ENCODE results near the gene SOX11. TPM values are rescaled to one million over a fixed set of nuclear protein-coding genes. Genes with fewer than 3 reads are reported as not detected.

The SOX11 gene
- total and polyA plus RNA-seq, 2 donors, result 0.01 to 9.8 TPM

DNA sequence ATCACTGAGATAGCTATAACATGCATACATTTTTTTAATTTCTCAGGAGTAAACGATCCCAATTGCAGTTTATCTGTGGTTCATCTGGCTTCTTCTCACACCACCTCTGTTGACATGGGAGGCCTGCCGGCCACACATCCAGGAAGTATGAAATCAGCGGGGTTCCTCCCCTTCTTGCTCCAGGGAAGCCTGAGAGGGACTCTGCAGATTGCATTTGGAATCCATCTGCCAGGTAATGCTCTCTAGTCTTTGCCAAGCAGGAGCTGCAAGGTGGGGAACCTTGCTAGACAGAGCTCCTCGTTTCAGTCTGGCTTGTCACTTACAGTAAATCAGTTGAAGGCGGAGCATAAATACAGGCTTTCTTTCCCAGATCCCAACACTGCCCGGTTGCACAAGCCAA, 49.9 kb downstream of the SOX11 start:
- WGBS, result 47% methylated on average over 6 of the region's 6 CpGs
- Histone ChIP-seq H3K36me3 (ENCODE audit: insufficient read depth) (no peaks in the 10 kb centered on the region), H3K4me1 (ENCODE audit: insufficient read depth) (no peaks in the 10 kb centered on the region), H3K27ac (ENCODE audit: low read depth) (no peak overlapping the region), H3K4me3 (ENCODE audit: low read depth, low read length) (no peak overlapping the region)
- no peak for DNase-seq (ENCODE audit: extremely low spot score)

DNA sequence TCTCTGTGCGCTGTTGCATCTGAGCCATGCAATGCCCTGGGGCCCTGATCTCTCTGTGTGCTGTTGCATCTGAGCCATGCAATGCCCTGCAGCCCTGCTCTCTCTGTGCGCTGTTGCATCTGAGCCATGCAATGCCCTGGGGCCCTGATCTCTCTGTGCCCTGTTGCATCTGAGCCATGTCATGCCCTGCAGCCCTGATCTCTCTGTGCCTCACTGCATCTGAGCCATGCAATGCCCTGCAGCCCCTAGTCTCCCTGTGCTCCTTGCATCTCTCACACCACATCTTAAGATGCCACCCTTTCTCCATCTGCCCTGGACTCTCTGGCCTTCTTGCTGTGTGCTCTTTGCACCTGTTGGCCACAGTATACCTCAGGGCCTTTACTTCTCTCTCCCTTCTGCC, 56.2 kb downstream of the SOX11 start:
- H3K4me1 ChIP-seq (ENCODE audit: insufficient read depth), result no peaks in the 10 kb centered on the region
- H3K27ac ChIP-seq (ENCODE audit: low read depth), result no peak overlapping the region
- H3K4me3 ChIP-seq (ENCODE audit: low read depth, low read length), result no peak overlapping the region
- WGBS, result 97% methylated on average over 2 of the region's 2 CpGs
- DNase-seq (ENCODE audit: extremely low spot score), result no peak
- no peaks in the 10 kb centered on the region for H3K36me3 ChIP-seq (ENCODE audit: insufficient read depth)

DNA sequence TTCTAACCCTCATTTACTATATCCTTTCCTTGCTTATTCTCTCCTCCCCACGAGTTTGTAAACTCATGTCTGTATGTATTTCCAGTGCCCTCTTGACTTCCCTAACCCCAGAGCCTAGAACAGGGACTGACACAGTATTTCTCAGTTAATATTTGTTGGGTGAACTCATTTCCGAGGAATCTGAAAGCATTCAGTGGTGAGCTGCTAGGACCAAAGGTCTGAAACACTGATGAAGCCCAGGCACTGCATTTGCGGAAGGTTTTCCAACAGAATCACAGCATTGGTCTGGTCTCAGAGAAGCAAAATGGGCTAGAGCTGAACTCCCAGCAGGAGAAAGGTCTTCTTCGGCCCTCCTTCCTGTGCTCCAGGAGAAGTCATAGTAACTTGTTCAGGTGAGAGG, 56.8 kb downstream of the SOX11 start:
- WGBS, result 84% methylated on average over 4 of the region's 4 CpGs
- no peak for DNase-seq (ENCODE audit: extremely low spot score)
- no peak overlapping the region for H3K27ac ChIP-seq (ENCODE audit: low read depth)
- no peaks in the 10 kb centered on the region for H3K4me1 ChIP-seq (ENCODE audit: insufficient read depth)
- no peak overlapping the region for H3K4me3 ChIP-seq (ENCODE audit: low read depth, low read length)
- H3K36me3 ChIP-seq (ENCODE audit: insufficient read depth), result no peaks in the 10 kb centered on the region

GRCh38 chr2:5749347-5749746, 57.2 kb downstream of the SOX11 start:
- no peak for DNase-seq (ENCODE audit: extremely low spot score)
- Histone ChIP-seq H3K36me3 (ENCODE audit: insufficient read depth) (no peaks in the 10 kb centered on the region), H3K4me3 (ENCODE audit: low read depth, low read length) (no peak overlapping the region), H3K4me1 (ENCODE audit: insufficient read depth) (no peaks in the 10 kb centered on the region), H3K27ac (ENCODE audit: low read depth) (no peak overlapping the region)
- 85% methylated on average over 8 of the region's 8 CpGs for WGBS
